Testis (tissue), 3 donors: ENCODE data around the gene ACSL1. TPM values are rescaled to one million over a fixed set of nuclear protein-coding genes. Genes with fewer than 3 reads are reported as not detected.
"Not testable (repeated sequence)": the region's sequence is repeated elsewhere in the genome, so short reads cannot be mapped to it uniquely, and the experiment has no call there.

ENCODE experiments used
- DNase-seq: peaks from one replicate; pipeline ENCODE4 v3.0.0-alpha.2; 2019
- H3K27ac ChIP-seq, 2 donors: fragments of 200-600 bp; sonication (generic); one replicate each; pipeline ENCODE4 v1.5.1; 2019
- H3K27me3 ChIP-seq: fragments of 200-600 bp; sonication (generic); one replicate; pipeline ENCODE4 v1.5.1; 2019
- H3K36me3 ChIP-seq: fragments of 200-600 bp; sonication (generic); one replicate; pipeline ENCODE4 v1.5.1; 2017; ENCODE audit warnings: low read depth; ENCODE audit errors: missing control alignments
- H3K4me1 ChIP-seq: fragments of 200-600 bp; sonication (generic); one replicate; pipeline ENCODE4 v1.5.1; 2019
- H3K4me3 ChIP-seq, 2 donors: fragments of 200-600 bp; sonication (generic); one replicate each; pipeline ENCODE4 v1.5.1; 2017 to 2019
- H3K9me3 ChIP-seq: fragments of 200-600 bp; sonication (generic); one replicate; pipeline ENCODE4 v1.5.1; 2017
- CTCF ChIP-seq, 3 experiments: fragments of 450-650 bp in 2 of 3; fragments of 200-600 bp in 1 of 3; sonication (generic) in 1 of 3; IDR thresholded peaks; one replicate each; pipeline ENCODE4 v1.5.1; 2016 to 2019; ENCODE audit warnings: antibody characterized with exemption in 3 of 3, mild to moderate bottlenecking in 2 of 3, moderate library complexity in 1 of 3
- POLR2A ChIP-seq: fragments of 450-650 bp; IDR thresholded peaks from one replicate; pipeline ENCODE4 v1.6.1; 2017; ENCODE audit warnings: antibody characterized with exemption, mild to moderate bottlenecking, moderate library complexity
- WGBS, 2 donors: methylation state at CpG; one replicate each; pipeline ENCODE4 v1.1.5; 2018; 5-methylcytosine and 5-hydroxymethylcytosine counted together
- intact Hi-C: fragments of 100-400 bp; cut with DNase I; formaldehyde crosslinking; loops from one replicate; pipeline ENCODE4 v1.15.1; 2023; ENCODE audit warnings: low total_unique reads
- polyA plus RNA-seq: library from polyadenylated mRNA; stranded (reverse); fragments of 350-450 nt; fragmentation: Illumina TruSeq; extraction: RNeasy Lipid Tissue Mini Kit (QIAGEN cat#74804); gene quantifications from one replicate; pipeline ENCODE4 v1.2.3, GENCODE V29; 2014; ENCODE audit warnings: low read depth, low replicate concordance; ENCODE audit not compliant: insufficient read depth
- total RNA-seq, 2 donors: library from RNA; depleted of rRNA; stranded (reverse); fragments of >200 nt; gene quantifications; one replicate each; pipeline ENCODE4 v1.2.3, GENCODE V29; 2016

Gene ACSL1
- total and polyA plus RNA-seq, 3 donors from 2014 or later = 31.6 to 81.8 (median 59.8) TPM

GRCh38 chr4:184740980-184741391, 84.8 kb downstream of the ACSL1 start:
- H3K9me3 ChIP-seq = no peaks in the 10 kb centered on the region
- no peak overlapping the region for H3K4me3 ChIP-seq
- no peak for DNase-seq
- peaks cover 5% of the 10 kb centered on the region for H3K4me1 ChIP-seq
- no peaks in the 10 kb centered on the region for H3K27me3 ChIP-seq
- intact Hi-C loops = loop anchor here (10.0 kb wide), 1 partner anchor 96 kb away; the partner anchor contains the start of genes CASP3 and PRIMPOL
- H3K36me3 ChIP-seq = no peaks in the 10 kb centered on the region
- 95 to 98% methylated on average over 13 to 18 of the region's 20 CpGs for WGBS, 2 donors
- no peak overlapping the region for H3K27ac ChIP-seq
- TF ChIP-seq CTCF (IDR thresholded peaks at IDR 0.05) (no peak), POLR2A (no peak)

- 63 to 82% methylated on average over 1 of the region's 1 CpG for WGBS, 2 donors
- H3K27me3 ChIP-seq, intact Hi-C loops: not testable (repeated sequence)
Observed at GRCh38 chr4:184739575-184739974, 86.2 kb downstream of the ACSL1 start.

GRCh38 chr4:184734758-184735157, 91.0 kb downstream of the ACSL1 start:
- no peaks in the 10 kb centered on the region for H3K27me3 ChIP-seq
- H3K27ac ChIP-seq = no peak overlapping the region
- H3K36me3 ChIP-seq = no peaks in the 10 kb centered on the region
- no peaks in the 10 kb centered on the region for H3K9me3 ChIP-seq
- no peak for DNase-seq
- 39 to 47% methylated on average over 6 of the region's 6 CpGs for WGBS, 2 donors
- H3K4me1 ChIP-seq = no peaks in the 10 kb centered on the region
- TF ChIP-seq CTCF (IDR thresholded peaks at IDR 0.05) = no peak
- no peak for TF ChIP-seq POLR2A
- intact Hi-C loops = no loop called here
- H3K4me3 ChIP-seq = peak overlapping the region; percentile 62 to 82

More at GRCh38 chr4:184739575-184739974, 86.2 kb downstream of the ACSL1 start:
- not testable (repeated sequence) for H3K36me3 ChIP-seq, DNase-seq, H3K9me3 ChIP-seq, H3K4me1 ChIP-seq, H3K4me3 ChIP-seq, H3K27ac ChIP-seq

GRCh38 chr4:184733654-184734524, 91.9 kb downstream of the ACSL1 start, which contains the start of gene CENPU:
CENPU (minus strand) TSS chr4:184734096; CDS start chr4:184734062, 34 bp downstream.
- Histone ChIP-seq H3K27ac (peak within 1 kb of the TSS; percentile 46 to 71), H3K36me3 (no peaks in the 10 kb centered on the region), H3K4me3 (peak within 1 kb of the TSS; percentile 62 to 82), H3K27me3 (no peaks in the 10 kb centered on the region), H3K9me3 (no peaks in the 10 kb centered on the region), H3K4me1 (no peaks in the 10 kb centered on the region)
- 0 to 1% methylated on average over 47 to 49 of the region's 69 CpGs for WGBS, 2 donors
- intact Hi-C loops = no loop called here
- TF ChIP-seq CTCF (IDR thresholded peaks at IDR 0.05) (peak in 2 of 3 experiments; percentile 40 to 60), POLR2A (no peak)
- DNase-seq = peak; percentile 97

GRCh38 chr4:184732126-184732525, 93.6 kb downstream of the ACSL1 start:
- H3K9me3 ChIP-seq = no peaks in the 10 kb centered on the region
- 57 to 63% methylated on average over 4 of the region's 4 CpGs for WGBS, 2 donors
- intact Hi-C loops = no loop called here
- H3K27ac ChIP-seq = no peak overlapping the region
- DNase-seq = no peak
- no peak overlapping the region for H3K4me3 ChIP-seq
- TF ChIP-seq POLR2A = no peak
- TF ChIP-seq CTCF (IDR thresholded peaks at IDR 0.05) = no peak
- no peaks in the 10 kb centered on the region for H3K4me1 ChIP-seq
- H3K27me3 ChIP-seq = no peaks in the 10 kb centered on the region
- H3K36me3 ChIP-seq = no peaks in the 10 kb centered on the region
